HG03442 (cell line): Measurements from ENCODE around the gene ADRB2.
"Not testable (repeated sequence)": the region's sequence is repeated elsewhere in the genome, so short reads cannot be mapped to it uniquely, and the experiment has no call there.

Experiments used
- ATAC-seq: cut with Tn5 transposase; IDR thresholded peaks from one replicate; pipeline ENCODE4 v1.9.1; 2021; ENCODE audit warnings: mild to moderate bottlenecking, moderate library complexity; ENCODE audit not compliant: unreplicated experiment

Gene ADRB2

GRCh38 chr5:148850836-148851235 is 24.4 kb downstream of the ADRB2 start:
- no peak for ATAC-seq

GRCh38 chr5:148853868-148854267 is 27.5 kb downstream of the ADRB2 start:
- peak; percentile 67 for ATAC-seq

GRCh38 chr5:148855249-148856008 is 29.0 kb downstream of the ADRB2 start:
- ATAC-seq = no peak

GRCh38 chr5:148856009-148856367 is 29.6 kb downstream of the ADRB2 start:
- ATAC-seq = no peak

- ATAC-seq = no peak
Observed at GRCh38 chr5:148856424-148856823, 30.0 kb downstream of the ADRB2 start.

GRCh38 chr5:148857474-148857873 is 31.1 kb downstream of the ADRB2 start:
- no peak for ATAC-seq

- no peak for ATAC-seq
Observed at GRCh38 chr5:148858106-148858505, 31.7 kb downstream of the ADRB2 start.

- no peak for ATAC-seq
Observed at GRCh38 chr5:148858547-148858946, 32.1 kb downstream of the ADRB2 start.

GRCh38 chr5:148859703-148860102 is 33.3 kb downstream of the ADRB2 start:
- no peak for ATAC-seq

GRCh38 chr5:148860599-148860998 is 34.2 kb downstream of the ADRB2 start:
- ATAC-seq = no peak

GRCh38 chr5:148861088-148861487 is 34.7 kb downstream of the ADRB2 start:
- ATAC-seq = no peak

- ATAC-seq = no peak
Observed at GRCh38 chr5:148861696-148862095, 35.3 kb downstream of the ADRB2 start.

GRCh38 chr5:148864113-148864841 is 37.9 kb downstream of the ADRB2 start:
- no peak for ATAC-seq

GRCh38 chr5:148866024-148866423 is 39.6 kb downstream of the ADRB2 start:
- ATAC-seq = no peak

GRCh38 chr5:148873120-148873519 is 46.7 kb downstream of the ADRB2 start:
- no peak for ATAC-seq

GRCh38 chr5:148873690-148874485 is 47.5 kb downstream of the ADRB2 start:
- ATAC-seq = no peak

GRCh38 chr5:148875205-148875875 is 48.9 kb downstream of the ADRB2 start:
- ATAC-seq = no peak

- ATAC-seq = not testable (repeated sequence)
Observed at GRCh38 chr5:148877436-148877835, 51.0 kb downstream of the ADRB2 start.
